GM19463 (cell line): ENCODE measurements around the gene JDP2.

Experiments used
- ATAC-seq: cut with Tn5 transposase; IDR thresholded peaks from one replicate; pipeline ENCODE4 v1.9.1; 2021; ENCODE audit warnings: mild to moderate bottlenecking, moderate library complexity; ENCODE audit not compliant: unreplicated experiment

JDP2 gene

DNA sequence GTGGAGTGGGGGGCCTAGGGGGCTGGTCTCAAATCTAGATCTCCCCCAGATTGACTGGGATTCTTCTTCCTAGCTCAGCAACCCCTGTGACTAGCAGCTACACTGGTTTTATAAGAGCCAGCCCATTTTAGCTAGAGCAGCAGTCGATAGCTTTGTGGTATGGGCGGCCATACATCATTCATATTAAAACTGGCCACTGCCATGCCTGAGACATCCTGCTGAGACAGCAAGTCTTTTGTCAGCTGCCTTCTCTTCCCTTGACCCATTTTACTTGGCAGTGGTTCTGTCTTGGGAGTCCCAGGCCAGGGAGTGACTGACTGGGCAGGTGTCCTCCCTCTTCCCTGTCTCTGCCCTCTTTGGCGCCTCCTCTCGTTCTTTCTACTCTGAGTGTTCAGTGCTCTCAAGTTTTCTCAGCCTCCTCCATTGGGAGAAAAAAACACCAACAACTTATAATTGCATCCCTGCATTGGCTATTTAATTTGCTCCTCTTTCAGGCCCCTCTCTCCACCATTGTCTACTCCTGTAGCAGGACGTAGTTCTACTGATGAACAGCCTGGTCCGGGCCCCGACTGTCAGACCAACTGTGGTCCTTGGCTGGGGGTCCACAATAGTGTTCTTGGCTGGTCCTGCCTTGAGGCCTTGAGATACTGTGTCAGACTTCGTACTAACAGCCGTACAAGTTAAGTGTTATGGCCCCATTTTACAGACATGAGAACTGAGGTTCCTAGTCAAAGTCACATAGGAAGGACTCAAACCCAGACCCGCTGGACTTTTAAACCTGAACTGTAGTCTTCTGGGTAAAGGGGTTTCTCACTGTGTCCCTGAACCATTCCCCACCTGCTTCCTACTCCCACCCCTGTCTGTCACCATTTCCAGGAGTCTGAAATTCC is 18.3 kb upstream of the JDP2 start:
- ATAC-seq: no peak

GRCh38 chr14:75411214-75411540 is 16.6 kb upstream of the JDP2 start:
- ATAC-seq: no peak

DNA sequence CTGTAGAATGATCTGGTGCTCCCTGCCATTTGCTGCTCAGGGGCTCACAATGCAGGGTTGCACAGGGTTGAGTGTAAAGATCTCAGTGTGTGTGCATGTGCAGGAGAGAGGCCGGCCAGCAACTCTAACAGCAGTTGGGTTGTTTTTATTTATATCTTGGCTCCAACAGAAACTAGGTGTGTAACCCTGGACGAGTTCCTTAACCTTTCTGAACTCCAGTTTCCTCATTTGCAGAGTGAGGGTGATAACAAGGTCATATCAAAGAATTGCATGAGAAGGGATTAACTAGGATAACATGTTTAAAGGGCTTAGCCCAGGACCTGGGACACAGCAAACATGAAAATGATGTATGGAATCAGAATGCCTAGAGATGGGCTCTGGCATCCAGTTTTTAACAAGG is 14.8 kb upstream of the JDP2 start:
- no peak for ATAC-seq

DNA sequence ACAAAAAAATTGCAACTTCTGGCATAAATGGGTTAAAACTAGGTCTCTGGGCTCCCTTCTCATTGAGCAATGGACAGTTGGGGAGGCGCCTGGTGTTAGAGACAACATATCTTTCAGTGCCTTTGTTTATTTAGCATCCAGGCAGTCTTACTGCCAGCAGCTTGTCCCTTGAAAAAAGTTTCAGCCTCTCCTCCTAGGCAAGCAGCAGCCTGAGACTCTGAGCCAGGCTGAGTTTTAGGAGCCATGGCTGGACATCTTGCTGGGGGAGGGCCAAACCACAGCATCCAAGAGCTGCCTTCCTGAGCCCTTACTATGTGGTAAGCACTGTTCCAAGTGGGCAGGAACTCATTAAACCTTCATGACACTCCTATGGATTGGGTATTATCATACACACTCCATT is 10.1 kb upstream of the JDP2 start:
- ATAC-seq: no peak

- peak; percentile 69 for ATAC-seq
Observed at GRCh38 chr14:75418850-75419768, 8.7 kb upstream of the JDP2 start.

DNA sequence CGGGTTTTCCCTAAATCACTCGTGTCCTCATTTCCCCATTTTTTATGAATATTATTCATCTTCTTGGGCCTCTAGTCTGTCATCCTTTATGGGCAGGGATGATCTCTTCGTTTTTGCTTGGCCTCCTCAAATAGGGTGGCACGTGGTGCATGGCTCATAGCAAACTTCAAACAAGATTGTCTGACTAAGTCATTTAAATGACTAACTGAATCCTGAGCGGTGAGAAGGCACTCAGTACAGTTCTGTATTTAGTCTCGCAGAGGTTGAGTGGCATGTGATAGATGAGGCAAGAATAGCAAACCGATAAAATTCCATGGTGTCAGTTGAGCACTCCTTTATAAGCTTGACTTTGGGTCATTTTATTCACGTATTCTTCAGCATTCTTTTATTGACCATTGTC is 5.7 kb upstream of the JDP2 start:
- no peak for ATAC-seq

- no peak for ATAC-seq
Observed at GRCh38 chr14:75424496-75424895, 3.3 kb upstream of the JDP2 start.

- no peak for ATAC-seq
Observed at GRCh38 chr14:75425446-75425845, 2.4 kb upstream of the JDP2 start.

GRCh38 chr14:75426332-75427125 is 1.3 kb upstream of the JDP2 start:
- peak; percentile 55 for ATAC-seq

GRCh38 chr14:75427126-75427481 is 718 bp upstream of the JDP2 start:
- ATAC-seq: peak; percentile 27

DNA sequence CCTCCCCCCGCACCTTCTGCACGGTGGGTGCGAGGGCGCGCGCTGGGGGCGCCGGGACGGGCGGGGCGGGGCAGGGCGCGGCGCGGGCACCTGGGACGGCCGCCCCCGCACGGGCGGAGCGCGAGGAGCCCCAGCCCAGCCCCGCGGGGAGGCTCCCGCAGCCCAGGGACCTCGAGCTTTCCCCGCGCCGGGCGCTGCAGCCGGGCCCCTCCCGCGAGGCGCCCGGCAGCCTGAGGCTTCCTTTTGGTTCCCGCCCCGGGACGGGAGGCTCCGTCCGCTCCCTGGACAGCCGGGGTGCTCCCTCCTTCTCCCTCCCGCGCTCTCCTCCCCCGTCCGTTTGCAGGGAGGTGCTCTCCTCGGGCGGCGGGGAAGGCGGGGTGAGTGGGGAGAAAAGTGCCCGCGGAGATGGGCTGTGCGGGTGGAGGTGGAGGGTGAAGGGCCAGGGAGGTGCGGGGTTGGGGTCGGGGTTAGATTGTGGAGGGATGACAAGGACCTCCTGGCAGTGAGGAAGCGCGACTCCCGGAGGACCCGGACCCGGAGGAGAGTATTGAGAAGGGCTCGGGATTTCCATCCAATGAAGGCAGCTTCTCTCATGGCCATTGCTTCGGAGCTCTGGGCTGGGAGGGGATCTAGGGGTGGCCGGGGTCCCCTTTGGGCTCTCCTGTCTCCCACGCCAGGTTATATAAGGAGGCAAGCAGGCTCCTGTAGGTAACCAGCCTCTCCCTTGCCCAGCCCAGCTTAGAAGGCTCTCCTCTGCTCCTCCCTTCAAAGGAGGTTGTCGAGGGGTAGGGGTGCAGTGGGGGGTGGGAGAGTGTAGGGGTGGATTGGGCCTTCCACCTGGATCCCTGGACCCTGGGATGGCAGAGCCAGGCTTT is 645 bp downstream of the JDP2 start:
- ATAC-seq: peak; percentile 27

- no peak for ATAC-seq
Observed at GRCh38 chr14:75429562-75429961, 1.7 kb downstream of the JDP2 start.

DNA sequence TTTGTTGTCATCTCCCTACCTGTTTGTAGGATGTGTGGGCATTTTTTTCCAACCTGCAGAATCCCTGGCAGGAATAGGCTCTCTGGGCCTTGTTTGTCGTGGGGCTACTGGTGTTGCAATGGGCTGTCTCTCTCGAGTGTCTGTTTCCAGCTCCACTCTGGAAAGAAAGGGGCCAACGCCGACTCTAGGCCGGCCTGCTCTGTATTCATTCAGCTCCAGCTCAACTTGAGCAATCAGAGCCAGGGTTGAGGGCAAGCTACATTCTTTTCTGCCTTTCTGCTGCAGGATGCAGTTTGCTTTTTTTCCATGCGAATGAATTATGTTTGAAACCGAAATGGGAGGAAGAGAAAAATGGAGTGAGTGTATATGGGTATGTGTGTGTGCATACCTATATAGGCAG is 2.3 kb downstream of the JDP2 start:
- ATAC-seq: no peak

- ATAC-seq: no peak
Observed at GRCh38 chr14:75430526-75430925, 2.7 kb downstream of the JDP2 start.

GRCh38 chr14:75430976-75431375 is 3.2 kb downstream of the JDP2 start:
- no peak for ATAC-seq

DNA sequence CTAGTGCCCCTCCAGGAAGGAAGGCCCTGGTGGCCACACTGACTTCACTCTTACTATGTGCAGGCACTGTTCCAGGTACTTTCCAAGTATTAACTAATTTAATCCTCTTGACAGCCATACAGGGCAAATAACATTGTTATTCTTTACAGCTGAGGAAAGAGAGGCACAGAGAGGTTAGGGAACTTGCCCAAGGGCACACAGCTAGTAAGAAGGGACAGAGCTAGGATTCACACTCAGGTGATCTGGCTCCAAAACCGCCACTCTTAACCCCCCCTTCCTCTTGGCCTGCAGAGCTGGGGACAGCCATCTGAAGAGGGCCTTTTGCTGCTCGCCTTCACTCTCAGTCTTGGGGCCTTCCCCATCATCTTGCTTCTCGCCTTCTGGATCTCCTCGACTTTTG is 4.0 kb downstream of the JDP2 start:
- no peak for ATAC-seq

DNA sequence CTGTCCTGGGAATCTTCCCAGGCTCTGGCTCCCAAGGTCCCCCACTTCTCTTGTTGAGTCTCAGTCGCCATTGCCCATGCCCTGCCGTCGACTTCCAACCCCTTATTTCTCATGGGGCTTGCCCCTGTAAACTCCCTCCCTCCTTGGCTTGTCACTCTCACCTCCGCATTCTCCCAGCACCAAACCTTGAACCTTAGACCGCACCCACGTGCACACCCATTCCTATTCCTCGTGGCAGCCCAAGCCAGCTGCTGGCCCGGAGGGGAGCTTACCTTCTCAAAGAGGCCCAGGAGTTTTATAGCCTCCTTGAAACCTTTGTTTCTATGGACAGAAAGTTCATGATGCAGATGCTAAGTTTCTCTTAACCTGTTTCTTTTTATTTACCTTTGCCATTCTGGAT is 4.6 kb downstream of the JDP2 start:
- no peak for ATAC-seq

- ATAC-seq: no peak
Observed at GRCh38 chr14:75433631-75434071, 5.8 kb downstream of the JDP2 start.

- no peak for ATAC-seq
Observed at GRCh38 chr14:75434138-75434889, 6.5 kb downstream of the JDP2 start.

- ATAC-seq: no peak
Observed at GRCh38 chr14:75434890-75435248, 7.0 kb downstream of the JDP2 start.
